K562 (cell line): Measurements from ENCODE around the gene BORCS8. TPM values are rescaled to one million over a fixed set of nuclear protein-coding genes. Genes with fewer than 3 reads are reported as not detected.

Experiments
- ARID4B ChIP-seq: sonication (generic); formaldehyde crosslinking; IDR thresholded peaks from 2 replicates; pipeline ENCODE4 v1.8.0; 2022; ENCODE audit warnings: mild to moderate bottlenecking, missing genetic modification reagents
- CBFB ChIP-seq: sonication (generic); formaldehyde crosslinking; IDR thresholded peaks from 2 replicates; pipeline ENCODE4 v1.4.0; 2020; ENCODE audit warnings: mild to moderate bottlenecking, missing genetic modification reagents
- CCNT2 ChIP-seq: IDR thresholded peaks from 2 replicates; pipeline ENCODE4 v1.6.1; 2011; ENCODE audit warnings: borderline replicate concordance, low read depth, mild to moderate bottlenecking, moderate library complexity, mixed read lengths, low read length; ENCODE audit not compliant: insufficient read length; ENCODE audit errors: extremely low read depth
- DPF2 ChIP-seq: fragments of 450-650 bp; IDR thresholded peaks from 2 replicates; pipeline ENCODE4 v1.6.1; 2016
- ETV1 ChIP-seq: fragments of 450-650 bp; conservative IDR thresholded peaks from 2 replicates; pipeline ENCODE4 v1.6.1; 2016; ENCODE audit warnings: missing genetic modification characterization, control low read depth, low read depth, missing compliant biosample characterization
- IFI16 ChIP-seq: fragments of 250-450 bp; sonication (Bioruptor Pico); IDR thresholded peaks from 2 replicates; pipeline ENCODE4 v2.1.2; 2022; ENCODE audit warnings: mild to moderate bottlenecking, inconsistent platforms
- OTX1 ChIP-seq: fragments of 450-650 bp; formaldehyde crosslinking; IDR thresholded peaks from 2 replicates; pipeline ENCODE4 v1.4.0; 2022; ENCODE audit warnings: mild to moderate bottlenecking
- POLR2AphosphoS2 ChIP-seq: IDR thresholded peaks from 2 replicates; pipeline ENCODE4 v1.6.1; 2012; ENCODE audit warnings: low read length, improper control_type of control experiment
- RFX1 ChIP-seq: fragments of 450-650 bp; IDR thresholded peaks from 2 replicates; pipeline ENCODE4 v1.6.1; 2016; ENCODE audit warnings: mild to moderate bottlenecking, moderate library complexity
- SP1 ChIP-seq: sonication (generic); formaldehyde crosslinking; IDR thresholded peaks from 2 replicates; pipeline ENCODE4 v1.8.1; 2022; ENCODE audit warnings: mild to moderate bottlenecking, missing genetic modification reagents
- TBP ChIP-seq: optimal IDR thresholded peaks from 2 replicates; pipeline ENCODE3; 2011; ENCODE audit warnings: low read depth, low read length, improper control_type of control experiment
- ZBTB26 ChIP-seq: fragments of 450-650 bp; formaldehyde crosslinking; IDR thresholded peaks from 2 replicates; pipeline ENCODE4 v1.4.0; 2022; ENCODE audit warnings: missing genetic modification characterization
- ZNF143 ChIP-seq: sonication (generic); formaldehyde crosslinking; IDR thresholded peaks from 2 replicates; pipeline ENCODE4 v1.9.0; 2022; ENCODE audit warnings: mild to moderate bottlenecking, missing genetic modification reagents
- ZNF76 ChIP-seq: fragments of 250-450 bp; sonication (Bioruptor Pico); IDR thresholded peaks from 2 replicates; pipeline ENCODE4 v1.4.0; 2020; ENCODE audit warnings: mild to moderate bottlenecking, moderate library complexity, borderline replicate concordance
- polyA plus RNA-seq, 8 experiments: library from polyadenylated mRNA; depleted of rRNA in 4 of 8; stranded (reverse) in 5 of 8; unstranded in 3 of 8; fragments of >200 nt; fragmentation: Nextera tagmentation in 2 of 8; fragmentation: Illumina TruSeq in 1 of 8; extraction: Ambion mirVana in 2 of 8; extraction: Trizol in 1 of 8; gene quantifications; 2 replicates each; pipeline versions ENCODE4 v1.2.1 to v1.2.3, GENCODE V29; 2011 to 2014; ENCODE audit warnings: inconsistent platforms in 1 of 8, missing spikeins in 1 of 8
- total RNA-seq, 7 experiments: library from RNA; depleted of rRNA in 6 of 7; stranded (reverse); fragments of >200 nt in 6 of 7; fragmentation: Illumina TruSeq in 2 of 7; extraction: Trizol in 2 of 7; gene quantifications; 2 replicates each; pipeline versions ENCODE4 v1.2.1 to v1.2.3, GENCODE V29; 2011 to 2021; ENCODE audit warnings: low replicate concordance in 1 of 7
- TF ChIP-seq, protein P1 (sequence below): sonication (generic); formaldehyde crosslinking; IDR thresholded peaks from 2 replicates; pipeline ENCODE4 v1.8.1; 2023; ENCODE audit warnings: mild to moderate bottlenecking, missing genetic modification reagents
- TF ChIP-seq, protein P2 (sequence below), 2 experiments: fragments of 250-450 bp in 1 of 2; fragments of 450-650 bp in 1 of 2; sonication (Bioruptor Pico) in 1 of 2; IDR thresholded peaks; 2 replicates each; pipeline versions ENCODE4 v1.6.1 to v1.8.0; 2016 to 2021; ENCODE audit warnings: mild to moderate bottlenecking in 2 of 2, moderate library complexity in 2 of 2, missing compliant biosample characterization in 1 of 2, missing genetic modification characterization in 1 of 2
- TF ChIP-seq, protein P3 (sequence below): fragments of 450-650 bp; IDR thresholded peaks from 2 replicates; pipeline ENCODE4 v1.6.1; 2014; ENCODE audit warnings: low read depth, mild to moderate bottlenecking, moderate library complexity, borderline replicate concordance

BORCS8 gene
- total and polyA plus RNA-seq, 9 of the 15 experiments (the other 6 are each of a cell fraction or from before 2014, with no cell fraction given): 4.6 to 33.6 (median 16.3) TPM

GRCh38 chr19:19192078-19192882 lies at the start of gene BORCS8, which contains the start of gene RFXANK (continued):
- TF ChIP-seq ARID4B (CRISPR knock-in tag): peak; percentile 96
- TF ChIP-seq ETV1 (tag): peak; percentile 74
- TF ChIP-seq, protein P1, sequence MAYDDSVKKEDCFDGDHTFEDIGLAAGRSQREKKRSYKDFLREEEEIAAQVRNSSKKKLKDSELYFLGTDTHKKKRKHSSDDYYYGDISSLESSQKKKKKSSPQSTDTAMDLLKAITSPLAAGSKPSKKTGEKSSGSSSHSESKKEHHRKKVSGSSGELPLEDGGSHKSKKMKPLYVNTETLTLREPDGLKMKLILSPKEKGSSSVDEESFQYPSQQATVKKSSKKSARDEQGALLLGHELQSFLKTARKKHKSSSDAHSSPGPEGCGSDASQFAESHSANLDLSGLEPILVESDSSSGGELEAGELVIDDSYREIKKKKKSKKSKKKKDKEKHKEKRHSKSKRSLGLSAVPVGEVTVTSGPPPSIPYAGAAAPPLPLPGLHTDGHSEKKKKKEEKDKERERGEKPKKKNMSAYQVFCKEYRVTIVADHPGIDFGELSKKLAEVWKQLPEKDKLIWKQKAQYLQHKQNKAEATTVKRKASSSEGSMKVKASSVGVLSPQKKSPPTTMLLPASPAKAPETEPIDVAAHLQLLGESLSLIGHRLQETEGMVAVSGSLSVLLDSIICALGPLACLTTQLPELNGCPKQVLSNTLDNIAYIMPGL (CRISPR knock-in tag): 0 out of 2 replicates have a peak, but pooled peaks have one; percentile 53
- TF ChIP-seq POLR2AphosphoS2: no peak
- TF ChIP-seq, protein P2, sequence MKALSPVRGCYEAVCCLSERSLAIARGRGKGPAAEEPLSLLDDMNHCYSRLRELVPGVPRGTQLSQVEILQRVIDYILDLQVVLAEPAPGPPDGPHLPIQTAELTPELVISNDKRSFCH (CRISPR knock-in tag; IDR thresholded peaks at IDR 0.05): no peak
- TF ChIP-seq, protein P2 (tag; IDR thresholded peaks at IDR 0.05): peak; percentile 86; the same call in 1 of the 2 replicates
- peak; percentile 52; the same call in 1 of the 2 replicates for TF ChIP-seq CBFB
- peak; percentile 55; the same call in 1 of the 2 replicates for TF ChIP-seq DPF2
- TF ChIP-seq TBP: peak; percentile 75
- 0 out of 2 replicates have a peak, but pooled peaks have one; percentile 29 for TF ChIP-seq ZBTB26 (CRISPR knock-in tag)
- TF ChIP-seq ZNF76: no peak
- peak; percentile 97 for TF ChIP-seq SP1 (CRISPR knock-in tag)
- TF ChIP-seq, protein P3, sequence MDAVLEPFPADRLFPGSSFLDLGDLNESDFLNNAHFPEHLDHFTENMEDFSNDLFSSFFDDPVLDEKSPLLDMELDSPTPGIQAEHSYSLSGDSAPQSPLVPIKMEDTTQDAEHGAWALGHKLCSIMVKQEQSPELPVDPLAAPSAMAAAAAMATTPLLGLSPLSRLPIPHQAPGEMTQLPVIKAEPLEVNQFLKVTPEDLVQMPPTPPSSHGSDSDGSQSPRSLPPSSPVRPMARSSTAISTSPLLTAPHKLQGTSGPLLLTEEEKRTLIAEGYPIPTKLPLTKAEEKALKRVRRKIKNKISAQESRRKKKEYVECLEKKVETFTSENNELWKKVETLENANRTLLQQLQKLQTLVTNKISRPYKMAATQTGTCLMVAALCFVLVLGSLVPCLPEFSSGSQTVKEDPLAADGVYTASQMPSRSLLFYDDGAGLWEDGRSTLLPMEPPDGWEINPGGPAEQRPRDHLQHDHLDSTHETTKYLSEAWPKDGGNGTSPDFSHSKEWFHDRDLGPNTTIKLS: peak; percentile 57; the same call in 1 of the 2 replicates
- TF ChIP-seq IFI16 (CRISPR knock-in tag): no peak
- TF ChIP-seq OTX1 (CRISPR knock-in tag): peak; percentile 19; the same call in 1 of the 2 replicates
- peak; percentile 42 for TF ChIP-seq CCNT2
- TF ChIP-seq ZNF143 (CRISPR knock-in tag): peak; percentile 60; the same call in 1 of the 2 replicates
- TF ChIP-seq RFX1: peak; percentile 61; the same call in 1 of the 2 replicates
